ENCODE results near the gene PDZD4.
A peak's percentile ranks its signal among the peaks of the same experiment; 100 is the strongest.

Gene PDZD4

GRCh38 chrX:153805436-153805835 lies 24.9 kb downstream of the PDZD4 start:
- DNase-seq: no peak

DNA sequence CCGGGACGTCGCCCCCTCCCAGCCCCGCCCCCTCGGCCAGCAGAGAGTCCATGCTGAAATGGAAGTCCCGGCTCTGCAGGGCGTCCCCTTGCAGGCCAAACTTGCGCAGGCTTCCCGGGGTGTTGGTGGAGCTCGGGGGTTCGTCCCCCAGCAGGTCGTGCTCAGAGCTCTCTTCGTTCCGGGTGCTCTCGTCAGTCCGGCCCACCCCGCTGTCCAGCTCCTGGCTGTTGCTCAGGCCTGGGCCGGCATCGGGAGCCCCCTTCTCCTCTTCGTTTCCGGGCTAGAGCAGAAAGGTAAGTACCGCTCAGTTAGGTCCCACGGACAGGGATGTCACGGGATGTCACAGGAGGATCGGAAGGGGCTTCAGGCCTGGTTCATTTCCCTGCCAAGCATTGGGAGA lies 25.7 kb downstream of the PDZD4 start:
- no peak for DNase-seq

GRCh38 chrX:153804100-153804595 lies 26.2 kb downstream of the PDZD4 start:
- DNase-seq: no peak

GRCh38 chrX:153803211-153804099 lies 26.9 kb downstream of the PDZD4 start:
- no peak for DNase-seq

DNA sequence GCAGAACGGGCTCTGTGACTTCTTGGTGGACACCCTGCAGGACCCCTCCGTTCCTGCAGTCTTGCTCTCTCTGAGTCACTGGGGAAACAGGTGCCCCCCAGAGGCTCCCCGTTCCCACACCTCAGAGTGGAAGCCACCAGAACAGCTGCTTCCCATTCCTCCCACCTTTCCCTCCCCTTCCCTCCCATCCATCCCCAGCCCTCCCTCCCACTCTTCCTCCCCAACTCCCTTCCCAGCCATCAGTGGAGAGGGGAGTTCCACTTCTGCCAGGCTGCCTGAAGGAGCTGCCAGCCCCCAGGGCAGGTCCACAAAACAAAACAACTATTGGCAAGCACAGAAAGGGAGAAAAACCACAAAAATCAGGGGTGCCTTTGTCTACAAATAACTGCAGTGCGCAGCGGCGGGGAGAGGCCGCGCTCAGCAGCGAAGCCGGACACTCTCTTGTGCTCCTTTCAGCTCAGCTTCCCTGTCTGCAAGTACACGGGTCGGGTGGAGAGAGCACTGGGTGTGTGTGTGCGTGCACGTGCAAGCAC lies 27.8 kb downstream of the PDZD4 start:
- no peak for DNase-seq

- peak in 1 of 2 donors; percentile 20 for DNase-seq
Observed at GRCh38 chrX:153801669-153802068, 28.7 kb downstream of the PDZD4 start.

GRCh38 chrX:153800746-153801145 lies 29.6 kb downstream of the PDZD4 start:
- DNase-seq: no peak

DNA sequence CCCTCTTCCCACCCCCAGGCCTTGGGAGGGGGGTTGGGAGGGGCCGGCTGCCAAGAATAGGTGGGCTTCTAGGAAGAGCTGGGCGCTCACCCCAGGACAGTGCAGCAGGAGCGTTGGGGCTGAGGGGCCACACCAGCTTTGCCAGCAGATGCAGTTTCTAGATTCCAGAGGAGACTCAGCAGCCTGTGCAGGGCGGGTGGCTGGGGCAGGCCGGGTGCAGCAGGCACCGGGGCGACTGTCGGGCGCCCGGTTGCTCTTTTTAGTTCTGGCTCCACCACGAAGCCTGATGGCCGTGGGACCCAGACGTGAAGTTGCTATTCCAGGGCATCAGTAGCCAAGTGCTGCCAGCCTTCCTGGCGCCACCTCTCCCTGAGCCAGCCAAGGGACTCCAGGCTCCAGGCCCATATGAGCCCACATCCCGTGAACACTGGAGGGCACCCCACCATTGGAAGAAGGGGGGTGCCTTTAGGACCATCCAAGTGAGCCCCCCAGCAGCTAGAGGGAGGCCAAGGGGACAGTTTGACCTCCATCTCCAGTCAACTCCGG lies 30.1 kb downstream of the PDZD4 start:
- DNase-seq: no peak

DNA sequence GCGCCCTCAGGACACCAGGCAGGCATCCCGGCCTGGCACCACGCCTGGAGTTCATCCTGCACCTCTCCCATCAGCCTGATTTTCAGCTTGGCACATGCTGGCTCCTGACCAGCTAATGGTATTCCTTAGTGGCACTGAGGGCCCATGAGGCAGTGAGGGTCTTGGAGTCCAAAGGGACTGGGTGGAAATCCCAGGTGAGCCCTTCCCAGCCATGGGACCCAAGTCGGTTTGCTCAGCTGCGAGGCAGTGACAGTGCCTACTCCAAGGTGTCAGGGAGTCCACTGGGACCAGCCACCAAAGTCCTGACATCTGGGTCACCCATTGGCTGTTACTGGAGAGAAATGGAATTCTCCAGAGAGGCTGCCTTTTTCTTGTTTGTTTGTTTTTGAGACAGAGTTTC lies 31.0 kb downstream of the PDZD4 start:
- no peak for DNase-seq

- DNase-seq: no peak
Observed at GRCh38 chrX:153797415-153798015, 32.8 kb downstream of the PDZD4 start.

GRCh38 chrX:153794897-153795816 lies 35.2 kb downstream of the PDZD4 start:
- no peak for DNase-seq

DNA sequence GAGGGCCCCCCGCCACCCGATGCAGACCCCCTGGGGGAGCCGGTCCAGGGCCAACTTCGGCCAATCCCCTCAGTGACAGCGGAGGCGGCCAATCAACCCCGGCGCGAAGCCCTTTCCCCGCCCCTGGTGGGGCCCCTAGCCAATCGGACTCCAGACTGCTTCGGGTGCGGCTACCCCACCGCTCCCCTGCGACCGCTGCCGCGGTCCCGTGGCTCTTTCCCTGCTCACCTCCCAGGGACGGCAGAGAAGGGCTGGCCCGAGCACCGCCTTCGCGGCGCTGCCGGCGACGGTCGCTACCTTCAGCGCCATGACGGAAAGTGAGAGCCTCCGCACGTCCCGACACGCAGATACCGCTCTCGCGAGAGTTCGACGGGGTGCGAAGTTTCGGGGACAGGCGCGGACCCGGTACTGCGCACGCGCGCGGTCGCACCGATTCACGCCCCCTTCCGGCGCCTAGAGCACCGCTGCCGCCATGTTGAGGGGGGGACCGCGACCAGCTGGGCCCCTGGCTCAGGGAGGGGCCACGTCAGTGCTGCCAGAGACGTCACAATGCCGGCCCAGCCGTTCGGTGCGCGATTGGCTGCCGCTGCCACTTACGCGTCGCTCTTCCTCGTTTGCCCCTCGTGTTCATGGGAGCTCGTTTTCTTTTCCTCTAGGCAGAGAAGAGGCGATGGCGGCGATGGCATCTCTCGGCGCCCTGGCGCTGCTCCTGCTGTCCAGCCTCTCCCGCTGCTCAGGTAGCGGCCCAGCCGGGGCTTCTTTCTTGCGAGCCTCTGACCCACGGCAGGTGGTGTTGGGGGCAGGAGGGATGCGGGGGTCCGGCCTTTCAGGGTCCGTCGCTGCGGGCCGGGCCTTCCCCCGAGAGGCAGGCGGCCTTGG lies 36.1 kb downstream of the PDZD4 start, which contains the start of the genes IDH3G and SSR4:
TSS of gene IDH3G (minus strand) at position 358 of the 879 bp plus-strand sequence. CDS start at position 309, 49 bp downstream.
TSS of gene SSR4 (plus strand) at position 651 of the 879 bp plus-strand sequence. CDS start at position 671, 20 bp downstream.
- DNase-seq: peak; percentile 87 to 90

- peak; percentile 44 to 56 for DNase-seq
Observed at GRCh38 chrX:153793291-153793690, 37.1 kb downstream of the PDZD4 start.

DNA sequence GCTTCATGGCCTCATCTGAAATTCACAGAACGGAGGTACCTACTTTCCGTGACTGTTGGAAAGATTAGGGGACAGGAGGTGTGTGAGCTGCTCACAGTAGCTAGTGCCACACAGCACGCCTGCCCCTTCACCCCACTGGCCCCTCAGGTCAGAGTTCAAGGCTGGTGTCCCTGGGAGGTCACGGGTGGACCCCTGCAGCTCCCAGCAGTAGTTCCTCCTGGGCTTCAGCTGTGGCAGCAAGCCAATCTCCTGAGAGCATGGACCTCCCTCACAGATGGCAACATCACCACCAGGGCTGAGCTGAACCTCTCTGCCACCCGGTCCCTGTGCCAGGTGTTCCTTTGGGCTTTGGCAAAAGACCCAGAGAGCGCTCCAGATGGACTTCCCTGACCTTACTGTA lies 38.0 kb downstream of the PDZD4 start:
- no peak for DNase-seq

GRCh38 chrX:153791104-153791852 lies 39.1 kb downstream of the PDZD4 start:
- DNase-seq: no peak

DNA sequence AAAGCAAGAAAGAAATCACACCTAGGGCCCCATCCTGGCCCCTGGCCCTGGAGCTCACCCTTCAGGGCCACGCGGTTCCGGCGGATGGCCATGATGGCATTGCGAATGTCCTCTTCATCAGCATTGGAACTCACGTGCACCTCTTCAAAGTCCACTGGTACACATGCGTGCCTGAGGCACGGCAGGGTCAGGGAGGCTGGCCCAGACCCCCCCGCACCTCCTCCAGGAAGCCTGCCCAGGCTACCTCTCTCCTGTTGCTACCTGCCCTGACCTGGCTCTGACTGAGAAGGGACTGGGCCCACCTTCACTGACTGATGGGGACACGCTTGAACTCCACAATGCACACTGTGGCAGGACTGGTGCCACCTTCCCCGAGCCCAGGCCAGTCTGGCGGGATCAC lies 40.7 kb downstream of the PDZD4 start:
- DNase-seq: no peak

GRCh38 chrX:153786669-153787068 lies 43.7 kb downstream of the PDZD4 start:
- no peak for DNase-seq

GRCh38 chrX:153784325-153784967 lies 45.9 kb downstream of the PDZD4 start:
- no peak for DNase-seq

DNA sequence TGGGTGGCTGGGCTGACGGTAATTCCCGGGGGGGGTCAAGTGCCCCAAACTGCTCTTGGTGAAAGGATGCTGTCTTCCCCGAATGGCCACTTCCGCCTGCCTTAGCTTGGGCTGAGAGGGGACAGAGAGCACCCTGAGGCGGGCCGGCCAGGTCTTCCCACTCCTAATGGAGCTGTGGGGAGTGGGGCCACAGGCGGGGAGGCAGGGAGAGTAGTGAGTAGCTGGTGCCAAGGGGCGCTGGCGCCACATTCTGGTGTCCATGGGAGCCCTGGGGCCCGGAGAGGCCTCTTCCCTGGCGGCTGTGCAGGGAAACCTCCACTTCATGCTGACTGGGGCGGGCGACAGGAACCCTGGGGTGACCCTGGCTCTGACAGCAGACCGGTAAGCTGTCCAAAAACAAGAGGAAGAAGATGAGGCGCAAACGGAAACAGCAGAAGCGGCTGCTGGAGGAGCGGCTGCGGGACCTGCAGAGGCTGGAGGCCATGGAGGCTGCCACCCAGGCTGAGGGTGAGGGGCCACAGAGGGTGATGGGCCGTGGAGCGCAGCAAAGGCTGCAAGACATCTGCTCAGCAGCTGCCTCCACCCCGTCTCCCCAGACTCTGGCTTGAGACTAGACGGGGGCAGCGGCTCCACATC lies 46.8 kb downstream of the PDZD4 start:
- no peak for DNase-seq
